Measurements from ENCODE around the gene FGF18.
"Not testable (repeated sequence)": the region's sequence is repeated elsewhere in the genome, so short reads cannot be mapped to it uniquely, and the experiment has no call there.

Gene FGF18, protein sequence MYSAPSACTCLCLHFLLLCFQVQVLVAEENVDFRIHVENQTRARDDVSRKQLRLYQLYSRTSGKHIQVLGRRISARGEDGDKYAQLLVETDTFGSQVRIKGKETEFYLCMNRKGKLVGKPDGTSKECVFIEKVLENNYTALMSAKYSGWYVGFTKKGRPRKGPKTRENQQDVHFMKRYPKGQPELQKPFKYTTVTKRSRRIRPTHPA

DNA sequence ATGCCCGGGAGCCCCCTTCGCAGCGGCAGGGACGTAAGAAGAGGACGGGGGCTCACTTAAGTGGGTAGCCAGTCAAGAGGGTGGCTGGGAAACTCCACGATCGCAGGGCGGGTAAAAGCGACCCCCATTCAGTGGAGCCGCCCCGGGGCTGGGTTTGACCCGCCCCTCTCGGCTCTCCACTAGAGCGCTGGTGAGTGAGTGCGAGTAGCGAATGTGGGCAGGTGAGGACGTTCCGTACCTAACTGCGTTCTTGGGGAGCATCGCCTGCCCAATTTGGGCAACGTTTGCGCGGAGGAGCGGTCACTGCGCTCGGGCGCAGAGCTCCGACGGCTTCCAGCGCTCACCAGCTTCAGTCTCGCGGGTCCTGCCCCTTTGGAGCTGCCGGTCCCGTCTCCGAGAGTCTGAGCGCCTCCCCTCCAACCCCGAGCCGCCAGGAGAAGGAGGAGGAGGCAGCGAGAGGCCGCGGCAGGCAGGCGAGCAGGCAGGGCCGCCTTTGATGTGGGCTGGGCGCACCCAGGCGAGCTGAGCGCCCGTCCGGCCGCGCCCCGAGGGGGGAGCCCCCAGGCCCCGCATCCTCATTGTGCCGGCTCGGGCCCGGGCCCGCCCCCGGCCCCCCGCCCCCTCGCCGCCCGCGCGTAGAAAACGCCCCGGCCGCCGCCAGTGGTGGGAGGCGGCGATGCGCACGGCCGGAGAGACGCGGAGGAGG lies at the start of gene FGF18:
FGF18 (plus strand) TSS at position 666 of the 706 bp plus-strand sequence. CDS start 553 bp downstream, outside the sequence.
- TF ChIP-seq, protein P1, sequence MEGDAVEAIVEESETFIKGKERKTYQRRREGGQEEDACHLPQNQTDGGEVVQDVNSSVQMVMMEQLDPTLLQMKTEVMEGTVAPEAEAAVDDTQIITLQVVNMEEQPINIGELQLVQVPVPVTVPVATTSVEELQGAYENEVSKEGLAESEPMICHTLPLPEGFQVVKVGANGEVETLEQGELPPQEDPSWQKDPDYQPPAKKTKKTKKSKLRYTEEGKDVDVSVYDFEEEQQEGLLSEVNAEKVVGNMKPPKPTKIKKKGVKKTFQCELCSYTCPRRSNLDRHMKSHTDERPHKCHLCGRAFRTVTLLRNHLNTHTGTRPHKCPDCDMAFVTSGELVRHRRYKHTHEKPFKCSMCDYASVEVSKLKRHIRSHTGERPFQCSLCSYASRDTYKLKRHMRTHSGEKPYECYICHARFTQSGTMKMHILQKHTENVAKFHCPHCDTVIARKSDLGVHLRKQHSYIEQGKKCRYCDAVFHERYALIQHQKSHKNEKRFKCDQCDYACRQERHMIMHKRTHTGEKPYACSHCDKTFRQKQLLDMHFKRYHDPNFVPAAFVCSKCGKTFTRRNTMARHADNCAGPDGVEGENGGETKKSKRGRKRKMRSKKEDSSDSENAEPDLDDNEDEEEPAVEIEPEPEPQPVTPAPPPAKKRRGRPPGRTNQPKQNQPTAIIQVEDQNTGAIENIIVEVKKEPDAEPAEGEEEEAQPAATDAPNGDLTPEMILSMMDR (conservative IDR thresholded peaks at IDR 0.05) = peak; percentile 47
- H3K27ac ChIP-seq = peak within 1 kb of the TSS; percentile 24; the same call in 1 of the 2 replicates

DNA sequence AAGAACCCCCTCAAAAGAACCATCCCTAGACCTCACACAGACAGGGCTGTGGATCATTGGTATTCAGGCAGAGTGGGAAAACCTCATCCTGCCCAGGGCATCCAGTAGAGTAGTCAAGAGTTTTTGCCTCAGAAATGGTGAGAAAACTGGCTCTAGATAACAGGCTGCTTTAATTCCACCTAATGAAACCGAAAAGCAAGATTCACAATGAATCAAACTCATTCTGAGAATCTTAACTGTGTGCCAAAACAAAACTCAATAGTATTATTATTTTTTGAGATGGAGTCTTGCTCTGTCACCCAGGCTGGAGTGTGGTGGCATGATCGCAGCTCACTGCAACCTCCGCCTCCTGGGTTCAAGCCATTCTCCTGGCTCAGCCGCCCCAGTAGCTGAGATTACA lies 49.5 kb upstream of the FGF18 start:
- TF ChIP-seq, protein P1 (conservative IDR thresholded peaks at IDR 0.05) = no peak
- no peak overlapping the region for H3K27ac ChIP-seq

DNA sequence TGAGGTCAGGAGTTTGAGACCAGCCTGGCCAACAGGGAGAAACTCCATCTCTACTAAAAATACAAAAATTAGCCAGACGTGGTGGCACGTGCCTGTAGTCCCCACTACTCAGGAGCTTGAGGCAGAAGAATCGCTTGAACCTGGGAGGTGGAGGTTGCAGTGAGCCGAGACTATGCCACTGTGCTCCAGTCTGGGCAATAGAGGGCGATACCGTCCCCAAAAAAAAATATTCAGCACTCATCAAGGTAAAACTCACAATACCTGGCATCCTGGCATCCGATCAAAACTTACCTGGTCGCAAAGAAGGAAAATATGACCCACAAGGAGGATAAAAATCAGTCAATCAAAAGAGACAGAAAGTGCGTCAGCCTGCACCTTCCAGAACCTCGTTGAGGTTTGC lies 48.6 kb upstream of the FGF18 start:
- H3K27ac ChIP-seq = not testable (repeated sequence)

DNA sequence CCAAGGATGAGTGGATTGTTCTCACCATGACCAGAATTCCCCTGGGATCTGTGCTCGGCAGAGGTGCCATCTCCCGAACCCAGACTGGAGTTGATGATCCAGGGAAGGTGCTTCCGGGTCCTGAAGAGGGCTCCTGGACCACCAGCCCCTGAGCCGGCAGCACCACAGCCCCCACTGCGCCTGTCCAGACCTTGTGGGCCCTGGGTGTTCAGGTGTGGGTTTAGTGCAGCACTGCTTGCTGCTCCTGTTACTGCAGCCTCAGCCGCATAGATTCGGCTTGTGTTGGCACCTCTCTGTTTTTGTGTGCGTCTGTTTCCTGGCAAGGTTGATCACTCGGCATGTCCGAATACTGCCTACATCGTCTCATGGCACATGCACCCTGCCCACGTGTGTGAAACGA lies 48.1 kb upstream of the FGF18 start:
- TF ChIP-seq, protein P1 (conservative IDR thresholded peaks at IDR 0.05) = no peak
- H3K27ac ChIP-seq = no peak overlapping the region

More for the DNA sequence above, 48.6 kb upstream of the FGF18 start:
- TF ChIP-seq, protein P1 (conservative IDR thresholded peaks at IDR 0.05) = peak; percentile 26; the same call in 1 of the 2 replicates

DNA sequence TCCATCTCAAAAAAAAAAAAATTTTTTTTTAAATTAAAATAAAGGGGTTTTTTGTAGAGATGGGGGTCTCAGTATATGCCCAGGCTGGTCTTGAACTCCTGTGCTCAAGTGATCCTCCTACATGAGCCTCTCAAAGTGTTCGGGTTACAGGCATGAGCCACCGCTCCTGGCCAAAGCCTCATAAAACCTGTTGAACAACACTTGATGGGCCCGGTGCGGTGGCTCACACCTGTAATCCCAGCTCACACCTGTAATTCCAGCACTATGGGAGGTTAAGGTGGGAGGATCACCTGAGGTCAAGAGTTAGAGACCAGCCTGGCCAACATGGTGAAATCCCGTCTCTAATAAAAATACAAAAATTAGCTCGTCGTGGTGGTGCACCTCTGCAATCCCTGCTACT lies 39.5 kb upstream of the FGF18 start:
- no peak overlapping the region for H3K27ac ChIP-seq
- TF ChIP-seq, protein P1 (conservative IDR thresholded peaks at IDR 0.05) = no peak

DNA sequence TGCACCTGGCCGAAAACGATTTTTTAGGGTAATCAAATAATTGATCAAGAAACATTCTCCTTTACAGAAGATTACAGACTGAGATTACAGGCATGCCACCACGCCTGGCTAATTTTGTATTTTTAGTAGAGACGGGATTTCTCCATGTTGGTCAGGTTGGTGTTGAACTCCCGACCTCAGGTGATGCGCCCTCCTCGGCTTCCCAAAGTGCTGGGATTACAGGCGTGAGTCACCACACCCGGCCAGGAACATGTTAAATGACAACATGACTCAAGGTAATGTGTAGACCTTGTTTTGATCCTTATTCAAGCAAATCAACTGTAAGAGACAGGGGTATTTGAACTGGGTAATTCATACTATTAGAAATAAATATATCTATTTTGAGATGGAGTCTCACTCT lies 35.0 kb upstream of the FGF18 start:
- not testable (repeated sequence) for H3K27ac ChIP-seq

DNA sequence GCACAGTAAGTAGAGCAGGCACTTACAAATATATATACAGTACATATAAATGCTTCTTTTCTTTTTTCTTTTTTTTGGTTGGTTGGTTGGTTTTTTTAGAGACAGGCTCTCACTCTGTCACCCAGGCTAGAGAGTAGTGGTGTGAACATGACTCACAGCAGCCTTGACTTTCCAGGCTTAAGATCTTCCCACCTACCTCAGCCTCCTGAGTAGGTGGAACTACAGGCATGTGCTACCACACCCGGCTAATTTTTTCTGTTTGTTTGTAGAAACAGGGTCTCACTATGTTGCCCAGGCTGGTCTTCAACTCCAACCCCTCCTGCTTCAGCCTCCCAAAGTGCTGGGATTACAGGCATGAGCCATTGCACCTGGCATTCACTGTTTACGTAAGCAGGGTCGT lies 34.4 kb upstream of the FGF18 start:
- H3K27ac ChIP-seq = not testable (repeated sequence)

DNA sequence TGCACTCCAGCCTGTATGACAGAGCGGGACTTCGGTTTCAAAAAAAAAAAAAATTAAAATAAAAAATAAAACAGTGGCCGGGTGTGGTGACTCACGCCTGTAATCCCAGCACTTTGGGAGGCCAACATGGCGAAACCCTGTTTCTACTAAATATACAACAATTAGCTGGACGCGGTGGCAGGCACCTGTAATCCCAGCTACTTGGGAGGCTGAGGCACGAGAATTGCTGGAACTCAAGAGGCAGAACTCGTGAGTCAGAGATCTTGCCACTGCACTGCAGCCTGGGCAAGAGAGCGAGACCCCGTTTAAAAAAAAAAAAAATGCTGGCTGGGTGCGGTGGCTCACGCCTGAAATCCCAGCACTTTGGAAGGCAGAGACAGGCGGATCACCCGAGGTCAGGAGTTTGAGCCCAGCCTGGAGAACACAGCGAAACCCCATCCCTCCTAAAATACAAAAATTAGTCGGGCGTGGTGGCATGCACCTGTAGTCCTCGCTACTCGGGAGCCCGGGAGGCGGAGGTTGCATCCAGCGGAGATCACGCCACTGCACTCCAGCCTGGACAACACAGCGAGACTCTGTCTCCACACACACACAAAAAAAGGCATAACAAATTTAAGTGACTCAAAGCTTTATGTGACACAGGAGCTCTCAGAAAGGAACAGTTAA lies 33.3 kb upstream of the FGF18 start:
- H3K27ac ChIP-seq = peak overlapping the region; percentile 87; the same call in 1 of the 2 replicates
- TF ChIP-seq, protein P1 (conservative IDR thresholded peaks at IDR 0.05) = no peak

Measured in VCaP (cell line).